GM18951 (cell line): ENCODE measurements around the gene CRMP1.
"Not testable (repeated sequence)": the region's sequence is repeated elsewhere in the genome, so short reads cannot be mapped to it uniquely, and the experiment has no call there.

ENCODE experiments used
- POLR2A ChIP-seq: IDR thresholded peaks from 4 replicates; pipeline ENCODE4 v1.6.1; 2011; ENCODE audit warnings: mild to moderate bottlenecking; ENCODE audit not compliant: insufficient read length, insufficient read depth; ENCODE audit errors: extremely low read depth
- in situ Hi-C: fragments of 300-500 bp; cut with MboI; formaldehyde crosslinking; loops from one replicate; pipeline ENCODE4 v1.12.0; 2022; ENCODE audit warnings: low sequenced_read_pairs, mixed read lengths, inconsistent platforms; ENCODE audit not compliant: unreplicated experiment

The CRMP1 gene

DNA sequence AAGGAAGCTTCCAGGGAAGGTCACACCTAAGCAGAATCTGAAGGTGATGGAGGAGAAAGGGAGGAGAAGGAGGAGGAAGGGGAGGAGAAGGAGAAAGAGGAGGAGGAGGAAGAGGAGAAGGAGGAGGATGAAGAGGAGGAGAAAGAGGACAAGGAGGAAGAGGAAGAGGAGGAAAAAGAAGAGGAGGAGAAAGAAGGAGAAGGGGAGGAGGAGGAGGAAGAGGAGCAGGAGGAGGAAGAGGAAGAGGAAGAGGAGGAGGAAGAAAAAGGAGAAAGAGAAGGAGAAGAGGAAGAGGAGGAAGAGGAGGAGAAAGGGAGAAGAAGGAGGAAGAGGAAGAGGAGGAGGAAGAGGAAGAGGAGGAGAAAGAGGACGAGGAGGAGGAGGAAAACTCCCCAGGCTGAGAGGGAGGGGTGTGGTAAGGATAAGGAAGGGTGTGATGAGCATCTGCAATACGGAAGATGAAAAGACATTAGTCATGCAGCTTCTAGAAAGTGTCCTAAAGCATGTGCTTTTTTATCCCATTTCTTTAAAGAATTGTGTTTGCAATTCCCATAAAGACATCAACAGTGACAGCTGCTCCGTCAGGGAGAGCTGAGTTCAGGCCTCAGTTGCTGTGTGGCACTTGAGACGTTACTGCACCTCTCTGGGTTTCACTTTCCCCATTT lies 41.1 kb downstream of the CRMP1 start:
- in situ Hi-C loops: no loop called here

DNA sequence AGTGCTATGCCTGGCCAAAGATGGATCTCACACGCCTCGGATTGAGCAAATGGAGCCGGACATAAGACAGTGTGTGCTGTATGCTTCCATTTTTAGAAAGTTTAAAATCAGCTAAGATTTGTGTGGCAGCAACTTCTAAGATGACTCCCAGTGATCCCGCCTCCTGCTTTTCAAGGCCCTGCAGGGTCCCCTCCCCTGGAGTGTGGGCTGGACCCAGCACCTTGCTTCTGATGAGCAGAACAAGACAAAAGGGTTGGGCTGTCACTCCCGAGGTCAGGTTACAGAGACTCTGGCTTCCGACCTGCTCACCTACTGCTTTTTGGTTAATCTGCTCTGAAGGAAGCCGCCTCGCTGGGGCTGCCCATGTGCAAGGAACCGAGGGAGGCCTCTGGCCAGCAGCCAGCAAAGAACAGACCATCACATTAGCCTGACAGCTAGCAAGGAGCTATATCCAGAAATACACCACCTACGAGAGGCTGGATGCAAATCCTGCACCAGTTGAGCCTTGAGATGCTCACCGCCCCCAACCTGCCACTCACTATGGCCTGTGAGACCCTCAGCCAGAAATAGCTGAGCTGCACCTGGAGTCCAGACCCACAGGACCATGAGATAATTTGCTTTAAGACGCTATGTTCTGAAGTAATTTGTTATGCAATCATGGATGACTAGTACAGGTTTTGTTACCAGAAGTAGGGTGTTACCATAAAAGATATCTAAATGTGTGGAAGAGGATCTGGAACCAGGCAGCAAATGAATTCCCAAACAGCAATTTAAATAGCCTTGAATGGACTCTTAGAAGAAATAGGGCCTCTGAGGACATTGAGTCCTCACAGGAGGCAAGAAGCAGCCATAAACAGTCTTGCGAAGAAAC lies 47.6 kb downstream of the CRMP1 start:
- no peak for TF ChIP-seq POLR2A
- in situ Hi-C loops: no loop called here

More for the DNA sequence above, 41.1 kb downstream of the CRMP1 start:
- TF ChIP-seq POLR2A: no peak

DNA sequence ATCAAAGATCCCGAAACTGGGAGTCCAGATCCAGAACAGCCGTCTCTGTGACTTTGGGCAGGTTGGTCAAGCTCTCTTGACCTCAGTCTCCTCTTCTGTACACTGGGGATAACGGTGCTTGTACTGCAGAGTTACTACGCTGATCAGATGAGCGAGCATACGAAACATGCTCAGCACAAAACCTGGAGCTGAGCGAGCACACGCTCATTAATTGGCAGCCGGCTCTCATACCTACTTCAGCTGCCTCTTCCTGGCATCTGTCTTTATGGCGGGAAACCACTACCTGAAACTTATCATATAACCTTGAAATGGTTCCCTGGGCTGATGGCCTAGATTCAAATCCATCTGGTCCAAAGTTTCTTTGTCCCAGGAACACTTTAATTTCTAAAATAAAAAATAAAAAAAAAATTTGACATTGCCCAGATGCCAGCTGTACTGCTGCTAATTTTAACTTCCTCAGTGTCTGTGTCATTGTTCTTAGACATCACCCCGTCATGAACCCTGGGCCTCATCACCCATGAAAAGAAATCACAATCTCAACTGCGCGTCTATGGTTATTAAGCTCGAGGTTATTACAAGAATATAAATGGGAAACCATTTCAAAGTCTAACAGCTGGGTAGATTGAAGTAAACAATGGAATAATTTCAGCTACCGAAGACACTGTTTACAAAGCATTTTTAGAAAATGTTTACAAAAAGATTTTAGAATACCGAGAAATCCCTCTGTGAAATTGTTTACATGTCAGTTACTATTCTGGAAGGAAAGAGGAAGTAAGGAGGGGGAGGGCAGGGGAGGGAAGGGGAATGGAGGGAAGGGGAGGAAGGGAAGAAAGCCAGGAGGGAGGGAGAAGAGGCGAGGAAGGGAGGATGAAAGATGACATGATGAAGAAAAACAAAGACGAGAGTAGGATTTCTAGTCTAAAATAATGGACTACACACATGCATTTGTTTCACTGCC lies 49.0 kb downstream of the CRMP1 start:
- no peak for TF ChIP-seq POLR2A
- in situ Hi-C loops: no loop called here

DNA sequence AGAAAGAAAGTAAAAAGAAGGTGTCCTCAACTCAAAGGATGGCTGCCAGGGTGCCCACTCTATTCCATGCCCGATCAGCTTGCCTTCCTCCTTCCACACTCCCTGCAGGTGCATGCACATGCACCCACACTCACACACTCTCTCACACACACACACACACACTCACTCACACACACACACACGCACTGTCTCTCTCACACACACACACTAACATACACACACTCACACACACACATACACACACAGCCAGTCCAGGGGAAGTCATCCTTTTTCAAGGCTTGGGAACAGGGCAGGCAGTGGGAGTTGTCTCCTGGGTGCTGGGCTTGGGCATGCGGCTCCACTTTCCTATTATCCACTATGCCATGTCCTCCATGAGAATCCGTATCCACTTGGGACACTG lies 50.4 kb downstream of the CRMP1 start:
- no peak for TF ChIP-seq POLR2A
- in situ Hi-C loops: no loop called here

DNA sequence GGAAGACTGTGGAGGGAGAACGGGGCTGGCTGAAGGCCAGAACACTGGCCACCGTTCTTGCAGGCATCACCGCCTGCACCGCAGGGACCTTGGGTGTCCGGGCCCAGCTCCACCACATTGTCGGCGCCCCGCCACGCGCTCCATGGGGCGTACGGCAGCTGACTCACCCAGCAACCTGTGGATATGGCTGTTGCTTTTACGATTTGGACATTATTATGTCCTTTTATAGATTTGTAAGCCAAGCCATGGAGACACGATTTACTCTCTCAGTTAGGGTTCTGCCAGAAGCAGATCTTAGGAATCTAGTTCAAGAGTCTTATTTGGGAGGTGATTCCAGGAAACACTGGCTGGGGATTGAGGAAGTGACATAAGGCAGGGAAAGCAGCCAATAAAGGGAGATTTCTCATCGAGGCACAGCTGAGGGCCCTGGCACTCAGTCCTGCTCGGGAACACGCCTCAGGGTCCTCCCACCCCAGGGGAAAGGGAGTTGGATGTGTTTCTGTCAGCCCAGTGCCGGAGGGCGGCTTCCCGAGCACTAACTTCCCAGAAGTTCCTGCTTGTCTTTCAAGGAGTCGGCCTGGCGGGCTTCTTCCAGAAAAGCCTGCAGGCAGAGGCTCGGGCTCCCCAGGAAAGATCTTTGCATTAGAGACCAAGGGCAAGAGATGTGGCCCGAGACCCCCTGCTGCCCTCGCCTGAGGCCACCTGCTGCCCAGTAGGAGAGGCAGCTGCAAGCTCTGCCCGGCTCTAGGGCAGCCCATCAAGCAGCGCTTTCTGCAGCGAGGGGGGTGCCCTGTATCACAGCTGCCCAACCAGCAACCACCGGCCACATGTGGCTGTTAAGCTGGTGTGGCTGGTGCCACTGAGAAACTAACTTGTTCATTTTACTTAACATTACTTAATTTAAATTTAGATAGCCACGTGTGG lies 52.9 kb downstream of the CRMP1 start:
- in situ Hi-C loops: no loop called here

DNA sequence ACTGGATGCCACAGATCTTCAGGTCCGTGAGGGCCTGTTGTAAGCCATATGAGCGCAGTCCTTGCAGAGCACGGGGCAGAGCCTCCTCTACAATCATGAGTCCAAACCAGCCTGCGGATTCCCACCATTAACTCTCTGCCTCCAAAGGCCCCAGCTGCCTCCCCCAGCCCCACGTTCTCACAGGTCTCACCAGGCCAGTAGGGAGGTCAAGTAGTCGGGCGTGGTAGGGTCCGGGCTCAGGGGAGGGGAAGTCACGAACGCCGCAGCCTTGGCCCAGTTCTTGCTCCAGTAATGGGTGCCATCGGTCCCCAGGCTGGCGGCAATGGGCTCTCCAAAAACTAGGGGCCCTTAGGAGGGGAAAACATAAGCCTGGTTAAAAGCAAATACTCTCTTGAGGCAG lies 53.6 kb downstream of the CRMP1 start:
- no peak for TF ChIP-seq POLR2A
- in situ Hi-C loops: no loop called here

More for the DNA sequence above, 52.9 kb downstream of the CRMP1 start:
- no peak for TF ChIP-seq POLR2A

DNA sequence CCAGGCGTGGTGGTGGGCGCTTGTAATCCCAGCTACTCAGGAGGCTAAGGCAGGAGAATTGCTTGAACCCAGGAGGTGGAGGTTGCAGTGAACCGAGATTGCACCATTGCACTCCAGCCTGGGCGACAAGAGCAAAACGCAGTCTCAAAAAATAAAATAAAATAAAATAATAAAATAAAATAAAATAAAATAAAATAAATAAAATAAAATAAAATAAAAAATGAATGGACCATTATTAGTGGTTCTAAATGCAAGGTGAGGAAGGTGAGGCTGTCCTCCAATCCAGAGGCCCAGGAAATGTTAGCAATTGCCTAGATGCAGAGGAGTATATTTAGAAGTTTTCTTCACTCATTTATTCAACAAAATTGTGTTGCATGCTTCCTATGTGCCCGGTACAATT lies 55.4 kb downstream of the CRMP1 start:
- in situ Hi-C loops: not testable (repeated sequence)

DNA sequence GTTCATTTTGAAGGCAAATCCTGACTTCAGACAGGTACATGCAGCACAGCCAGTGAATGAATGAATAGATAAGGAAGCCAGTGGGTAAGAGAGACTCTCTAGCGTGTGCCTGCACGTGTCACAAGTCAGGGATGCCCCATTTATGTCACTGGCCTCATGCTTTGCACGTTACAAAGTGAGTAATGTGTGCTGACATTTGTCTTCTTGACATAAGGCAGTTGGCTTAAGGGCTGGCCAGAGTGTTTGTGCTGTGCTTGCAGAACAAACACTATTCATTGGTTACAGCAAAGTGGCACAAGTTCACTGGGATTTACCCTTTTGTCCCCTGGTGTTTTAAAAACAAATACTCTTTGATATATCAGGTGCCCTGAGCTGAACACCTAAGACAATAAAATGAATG lies 55.9 kb downstream of the CRMP1 start:
- in situ Hi-C loops: no loop called here
- no peak for TF ChIP-seq POLR2A

DNA sequence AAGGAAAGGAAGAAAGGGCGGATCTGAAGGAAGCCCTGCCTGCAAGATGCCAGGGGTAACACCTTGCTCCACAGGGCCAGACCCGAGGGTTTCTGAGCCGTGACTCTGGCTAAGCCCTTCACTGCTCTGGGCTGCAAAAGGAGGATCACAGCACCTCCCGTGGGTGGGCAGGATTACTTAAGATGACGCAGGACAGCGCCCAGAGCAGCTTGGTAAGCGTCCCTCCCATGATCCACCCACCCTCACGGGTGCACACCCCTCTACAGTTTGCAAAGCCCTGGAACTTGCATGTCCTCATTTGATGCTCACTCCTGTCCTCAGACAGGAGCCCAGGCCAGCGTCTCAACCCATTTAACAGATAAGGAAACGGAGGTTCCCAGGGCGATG lies 64.9 kb downstream of the CRMP1 start:
- in situ Hi-C loops: no loop called here
- no peak for TF ChIP-seq POLR2A

DNA sequence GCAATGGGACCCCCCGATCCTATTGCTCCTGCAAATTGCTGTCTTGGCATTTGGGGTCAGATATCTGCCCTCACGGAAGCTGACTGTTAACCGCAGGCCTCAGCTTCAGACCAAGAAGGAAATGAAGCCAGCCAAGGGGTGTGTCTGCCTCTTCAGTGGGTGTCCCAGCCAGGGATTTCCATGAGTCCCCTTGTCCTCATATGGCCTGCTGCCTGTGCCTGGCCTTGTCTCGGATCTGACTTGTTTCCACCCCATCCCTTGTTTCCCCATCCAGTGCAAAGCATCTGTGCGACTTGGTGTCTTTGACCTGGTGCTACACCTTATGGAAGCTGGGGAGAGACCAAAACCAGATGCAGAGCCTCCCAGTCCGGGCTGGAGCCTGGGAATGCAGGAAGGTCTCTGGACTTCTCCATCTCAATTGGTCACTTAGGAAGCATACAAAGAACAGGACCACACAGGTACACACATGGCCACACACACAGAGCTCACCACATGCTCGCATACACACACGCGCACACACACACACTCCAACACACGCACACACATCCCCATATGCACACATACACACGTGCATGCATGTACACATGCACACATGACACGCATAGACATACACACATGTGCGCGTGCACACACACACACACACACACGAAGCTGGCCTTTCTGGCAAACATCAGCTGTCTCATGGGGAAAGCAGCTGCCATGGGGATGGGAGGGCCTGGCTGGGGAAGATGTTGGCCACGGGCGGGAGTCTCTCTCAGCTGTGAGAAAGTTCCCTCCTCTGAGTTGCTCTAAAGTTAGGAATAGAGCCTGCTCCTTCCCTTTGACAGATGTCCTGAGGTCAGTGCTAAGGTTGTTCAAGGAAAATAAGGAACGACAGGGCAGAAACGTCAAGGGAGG lies 65.5 kb downstream of the CRMP1 start:
- in situ Hi-C loops: no loop called here
- no peak for TF ChIP-seq POLR2A

DNA sequence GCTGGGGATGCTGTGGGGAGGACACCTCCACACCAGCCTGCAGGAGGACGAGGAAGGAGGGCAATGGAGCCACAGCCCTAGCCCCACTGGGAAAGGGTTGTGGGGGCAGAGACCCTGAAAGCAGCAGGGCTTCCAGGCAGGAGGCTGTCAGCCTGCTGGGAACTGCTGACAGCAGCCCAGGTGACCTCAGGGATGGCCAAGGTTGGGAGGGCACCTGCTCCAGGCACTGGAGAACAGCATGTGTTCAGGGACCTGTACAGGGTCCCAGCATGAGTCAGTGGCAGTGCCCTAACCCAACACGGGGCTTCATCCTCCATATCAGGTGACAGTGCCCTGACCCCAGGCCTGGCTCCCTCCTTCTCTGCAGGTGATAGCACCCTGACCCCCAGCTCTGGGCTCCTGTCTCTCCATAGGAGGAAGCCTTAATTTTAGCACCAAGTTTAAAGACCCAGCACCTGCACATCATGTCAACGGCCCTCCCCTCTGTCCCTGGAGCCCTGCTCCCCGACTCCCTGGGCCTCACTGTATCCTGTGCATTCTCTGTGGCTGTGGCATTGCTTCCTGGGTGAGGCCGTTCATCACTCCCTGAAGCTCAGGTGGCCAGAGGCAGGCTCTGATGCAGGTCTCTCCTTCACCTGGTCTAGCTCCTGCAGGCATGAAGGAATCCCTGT lies 66.3 kb downstream of the CRMP1 start:
- in situ Hi-C loops: no loop called here
- no peak for TF ChIP-seq POLR2A
